ENCODE results near the gene PSMB3.
"Not testable (repeated sequence)": the region's sequence is repeated elsewhere in the genome, so short reads cannot be mapped to it uniquely, and the experiment has no call there.

The PSMB3 gene

GRCh38 chr17:38766341-38766740 is 13.8 kb downstream of the PSMB3 start:
- no peak for DNase-seq (ENCODE audit: low spot score)
- Mint-ChIP-seq H3K36me3 (ENCODE audit: low read depth) (peaks cover 66% of the 10 kb centered on the region), H3K4me1 (ENCODE audit: low read depth) (peaks cover 3% of the 10 kb centered on the region), H3K4me3 (no peak overlapping the region), H3K27me3 (ENCODE audit: low read depth) (no peaks in the 10 kb centered on the region), H3K9me3 (no peaks in the 10 kb centered on the region), H3K27ac (peak overlapping the region; percentile 31)

DNA sequence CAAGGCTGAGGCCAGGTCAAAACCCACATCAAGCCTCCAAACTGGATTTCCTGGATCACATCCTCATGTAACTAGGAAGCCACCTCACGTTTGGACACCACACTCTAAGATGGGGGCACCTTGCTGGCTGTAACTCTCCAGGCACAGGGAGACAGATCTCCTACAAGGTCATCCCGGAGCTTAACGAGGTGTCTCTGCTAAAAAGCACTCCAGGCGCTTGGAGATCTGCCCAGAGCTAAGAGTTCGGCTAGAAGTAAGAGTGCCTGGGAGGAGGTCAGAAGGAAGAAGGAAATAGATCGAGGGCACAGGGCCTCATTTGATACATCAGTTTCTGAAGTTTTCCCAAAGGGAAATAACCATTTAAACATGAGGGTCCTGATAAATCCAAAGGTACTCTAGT is 15.9 kb downstream of the PSMB3 start:
- Mint-ChIP-seq H3K27ac (no peak overlapping the region), H3K36me3 (ENCODE audit: low read depth) (peaks cover 60% of the 10 kb centered on the region), H3K27me3 (ENCODE audit: low read depth) (no peaks in the 10 kb centered on the region), H3K4me3 (no peak overlapping the region), H3K4me1 (ENCODE audit: low read depth) (no peaks in the 10 kb centered on the region), H3K9me3 (no peaks in the 10 kb centered on the region)
- DNase-seq (ENCODE audit: low spot score) = no peak

DNA sequence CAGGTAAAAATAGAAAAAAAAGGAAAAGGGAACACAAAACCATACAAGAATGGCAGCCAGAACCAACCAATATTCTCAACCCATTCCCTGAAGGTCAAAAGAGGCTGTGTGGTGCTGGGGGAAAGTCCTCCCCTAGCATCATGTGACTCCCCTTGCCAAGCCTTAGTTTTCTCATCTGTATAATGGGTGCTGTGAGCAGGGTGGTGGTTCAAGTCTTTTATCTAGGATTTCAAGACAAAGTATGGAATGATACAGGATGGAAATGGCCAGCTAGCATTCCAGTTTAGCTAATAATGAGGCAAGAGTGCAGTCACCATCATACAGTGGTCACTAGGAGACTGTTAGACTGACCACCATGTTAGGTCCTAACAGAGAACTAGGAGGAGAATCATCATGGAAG is 20.7 kb downstream of the PSMB3 start:
- DNase-seq (ENCODE audit: low spot score) = no peak
- Mint-ChIP-seq H3K4me3 (no peak overlapping the region), H3K27ac (no peak overlapping the region), H3K4me1 (ENCODE audit: low read depth) (no peaks in the 10 kb centered on the region), H3K36me3 (ENCODE audit: low read depth) (peaks cover 35% of the 10 kb centered on the region), H3K27me3 (ENCODE audit: low read depth) (no peaks in the 10 kb centered on the region), H3K9me3 (no peaks in the 10 kb centered on the region)

DNA sequence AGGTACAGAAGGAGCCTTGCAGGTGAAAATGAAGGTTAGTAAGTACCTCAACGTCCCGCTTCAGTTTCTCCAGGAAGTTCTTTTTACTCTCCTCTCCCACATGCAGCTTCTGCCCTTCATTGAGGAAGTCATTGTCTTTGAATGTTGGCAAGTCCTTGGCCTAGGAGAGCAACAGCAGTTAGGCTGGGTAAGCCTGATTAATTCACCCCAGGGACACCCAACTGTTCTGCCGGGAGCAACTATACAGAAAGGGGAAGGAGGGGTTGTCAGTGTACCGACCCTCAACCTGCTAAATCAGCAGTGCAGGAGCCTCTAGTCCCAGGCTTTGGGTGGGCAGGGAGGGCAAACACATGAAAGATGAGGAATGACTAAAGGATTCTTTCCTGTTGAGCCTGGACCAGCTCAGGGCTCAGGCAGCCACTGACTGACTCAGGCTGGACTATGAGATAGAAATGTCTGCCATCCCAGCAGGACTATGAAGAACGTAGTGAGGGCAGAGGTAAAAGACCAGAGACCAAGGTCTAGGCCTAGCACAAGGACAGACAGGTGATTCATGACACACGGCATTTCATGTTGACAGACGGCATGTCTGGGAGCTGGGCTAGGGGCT is 25.2 kb downstream of the PSMB3 start:
- Mint-ChIP-seq H3K27ac (no peak overlapping the region), H3K4me3 (no peak overlapping the region), H3K4me1 (ENCODE audit: low read depth) (no peaks in the 10 kb centered on the region), H3K9me3 (no peaks in the 10 kb centered on the region), H3K27me3 (ENCODE audit: low read depth) (no peaks in the 10 kb centered on the region), H3K36me3 (ENCODE audit: low read depth) (peaks cover 44% of the 10 kb centered on the region)
- no peak for DNase-seq (ENCODE audit: low spot score)

- peaks cover 42% of the 10 kb centered on the region for H3K36me3 Mint-ChIP-seq (ENCODE audit: low read depth)
- H3K9me3 Mint-ChIP-seq = no peaks in the 10 kb centered on the region
- no peak for DNase-seq (ENCODE audit: low spot score)
- peaks cover 2% of the 10 kb centered on the region for H3K4me1 Mint-ChIP-seq (ENCODE audit: low read depth)
- no peaks in the 10 kb centered on the region for H3K27me3 Mint-ChIP-seq (ENCODE audit: low read depth)
- no peak overlapping the region for H3K4me3 Mint-ChIP-seq
- H3K27ac Mint-ChIP-seq = no peak overlapping the region
Observed at GRCh38 chr17:38779965-38780752, 27.6 kb downstream of the PSMB3 start.

GRCh38 chr17:38783227-38783626 is 30.7 kb downstream of the PSMB3 start:
- H3K27me3 Mint-ChIP-seq (ENCODE audit: low read depth) = no peaks in the 10 kb centered on the region
- no peak overlapping the region for H3K4me3 Mint-ChIP-seq
- H3K36me3 Mint-ChIP-seq (ENCODE audit: low read depth) = peaks cover 41% of the 10 kb centered on the region
- H3K27ac Mint-ChIP-seq = no peak overlapping the region
- H3K4me1 Mint-ChIP-seq (ENCODE audit: low read depth) = peaks cover 3% of the 10 kb centered on the region
- DNase-seq (ENCODE audit: low spot score) = no peak
- H3K9me3 Mint-ChIP-seq = no peaks in the 10 kb centered on the region

GRCh38 chr17:38786372-38786771 is 33.8 kb downstream of the PSMB3 start:
- peaks cover 25% of the 10 kb centered on the region for H3K36me3 Mint-ChIP-seq (ENCODE audit: low read depth)
- H3K9me3 Mint-ChIP-seq = no peaks in the 10 kb centered on the region
- H3K4me1 Mint-ChIP-seq (ENCODE audit: low read depth) = peaks cover 3% of the 10 kb centered on the region
- no peak overlapping the region for H3K27ac Mint-ChIP-seq
- H3K4me3 Mint-ChIP-seq = no peak overlapping the region
- DNase-seq (ENCODE audit: low spot score) = no peak
- no peaks in the 10 kb centered on the region for H3K27me3 Mint-ChIP-seq (ENCODE audit: low read depth)

- H3K27me3 Mint-ChIP-seq (ENCODE audit: low read depth); H3K9me3 Mint-ChIP-seq; DNase-seq (ENCODE audit: low spot score); H3K27ac Mint-ChIP-seq; H3K4me1 Mint-ChIP-seq (ENCODE audit: low read depth); H3K4me3 Mint-ChIP-seq: not testable (repeated sequence)
- peaks cover 22% of the 10 kb centered on the region for H3K36me3 Mint-ChIP-seq (ENCODE audit: low read depth)
Observed at GRCh38 chr17:38787999-38788398, 35.5 kb downstream of the PSMB3 start.

DNA sequence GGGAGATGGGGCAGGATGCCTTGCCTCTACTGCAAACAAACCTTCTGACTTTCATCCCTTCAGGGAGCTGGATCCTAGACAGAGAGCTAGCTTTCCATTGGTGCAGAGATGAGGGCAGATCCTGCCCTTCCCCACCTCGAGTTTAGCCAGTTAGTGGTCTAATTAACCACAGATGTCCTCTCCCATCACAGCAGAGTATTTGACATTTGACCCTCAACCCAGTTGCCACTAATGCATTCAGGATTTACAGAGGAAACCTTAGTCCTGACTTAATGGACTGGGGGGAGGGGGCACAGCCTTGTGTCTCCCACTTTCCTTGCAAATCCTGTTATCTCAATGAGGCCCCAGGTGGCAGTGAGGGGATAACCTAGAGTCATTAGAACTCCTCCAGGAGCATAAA is 36.6 kb downstream of the PSMB3 start:
- no peak for DNase-seq (ENCODE audit: low spot score)
- Mint-ChIP-seq H3K4me3 (no peak overlapping the region), H3K27ac (no peak overlapping the region), H3K9me3 (no peaks in the 10 kb centered on the region), H3K27me3 (ENCODE audit: low read depth) (no peaks in the 10 kb centered on the region), H3K36me3 (ENCODE audit: low read depth) (peaks cover 24% of the 10 kb centered on the region), H3K4me1 (ENCODE audit: low read depth) (peaks cover 3% of the 10 kb centered on the region)

GRCh38 chr17:38790148-38790707 is 37.7 kb downstream of the PSMB3 start:
- H3K27ac Mint-ChIP-seq; H3K4me1 Mint-ChIP-seq (ENCODE audit: low read depth); H3K9me3 Mint-ChIP-seq; DNase-seq (ENCODE audit: low spot score); H3K4me3 Mint-ChIP-seq; H3K27me3 Mint-ChIP-seq (ENCODE audit: low read depth): not testable (repeated sequence)
- peaks cover 17% of the 10 kb centered on the region for H3K36me3 Mint-ChIP-seq (ENCODE audit: low read depth)

GRCh38 chr17:38791162-38791561 is 38.6 kb downstream of the PSMB3 start:
- no peak overlapping the region for H3K4me3 Mint-ChIP-seq
- H3K36me3 Mint-ChIP-seq (ENCODE audit: low read depth) = peaks cover 16% of the 10 kb centered on the region
- no peaks in the 10 kb centered on the region for H3K27me3 Mint-ChIP-seq (ENCODE audit: low read depth)
- H3K4me1 Mint-ChIP-seq (ENCODE audit: low read depth) = peaks cover 1% of the 10 kb centered on the region
- H3K9me3 Mint-ChIP-seq = no peaks in the 10 kb centered on the region
- no peak for DNase-seq (ENCODE audit: low spot score)
- H3K27ac Mint-ChIP-seq = no peak overlapping the region

DNA sequence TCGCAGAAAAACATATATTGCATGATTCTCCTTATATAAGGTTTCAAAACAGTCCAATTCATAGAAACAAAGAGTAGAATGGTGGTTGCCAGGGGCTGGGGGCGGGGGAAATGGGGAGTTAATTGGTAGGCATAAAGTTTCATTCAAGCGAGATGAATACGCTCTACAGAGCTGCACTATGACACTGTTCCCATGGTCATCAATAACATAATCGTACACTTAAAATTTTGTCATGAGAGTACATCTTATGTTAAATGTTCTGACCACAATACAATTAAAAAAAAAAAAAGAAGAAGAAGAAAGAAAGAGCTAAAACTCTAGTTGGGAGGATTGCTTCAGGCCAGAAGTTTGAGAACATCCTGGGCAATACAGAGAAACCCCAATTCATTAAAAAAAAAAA is 41.7 kb downstream of the PSMB3 start:
- Mint-ChIP-seq H3K9me3 (no peaks in the 10 kb centered on the region), H3K4me1 (ENCODE audit: low read depth) (peaks cover 25% of the 10 kb centered on the region), H3K27ac (no peak overlapping the region), H3K27me3 (ENCODE audit: low read depth) (no peaks in the 10 kb centered on the region), H3K36me3 (ENCODE audit: low read depth) (peaks cover 22% of the 10 kb centered on the region), H3K4me3 (no peak overlapping the region)
- no peak for DNase-seq (ENCODE audit: low spot score)

- Mint-ChIP-seq H3K9me3 (no peaks in the 10 kb centered on the region), H3K4me3 (peak overlapping the region; percentile 91), H3K27ac (peak overlapping the region; percentile 10), H3K27me3 (ENCODE audit: low read depth) (no peaks in the 10 kb centered on the region), H3K36me3 (ENCODE audit: low read depth) (peaks cover 31% of the 10 kb centered on the region), H3K4me1 (ENCODE audit: low read depth) (peaks cover 31% of the 10 kb centered on the region)
- no peak for DNase-seq (ENCODE audit: low spot score)
Observed at GRCh38 chr17:38796451-38797157, 44.1 kb downstream of the PSMB3 start.

GRCh38 chr17:38797158-38797490 is 44.6 kb downstream of the PSMB3 start:
- peaks cover 31% of the 10 kb centered on the region for H3K4me1 Mint-ChIP-seq (ENCODE audit: low read depth)
- H3K36me3 Mint-ChIP-seq (ENCODE audit: low read depth) = peaks cover 36% of the 10 kb centered on the region
- no peaks in the 10 kb centered on the region for H3K27me3 Mint-ChIP-seq (ENCODE audit: low read depth)
- DNase-seq (ENCODE audit: low spot score) = no peak
- H3K27ac Mint-ChIP-seq = peak overlapping the region; percentile 10
- peak overlapping the region; percentile 91 for H3K4me3 Mint-ChIP-seq
- H3K9me3 Mint-ChIP-seq = no peaks in the 10 kb centered on the region

Data from T-helper 2 cell treated with Interferon-gamma antibody and Interleukin-4, amounts not matched to agents 5 μg/mL and 100 μg/mL, for 36 hours (primary cell).